HFF-Myc (cell line): ENCODE measurements around the gene PTPRJ.

Source experiments
- DNase-seq: peaks from one replicate; pipeline ENCODE4 v3.0.0-alpha.2; 2011; ENCODE audit warnings: low read depth; ENCODE audit errors: extremely low read depth
- H3K4me3 ChIP-seq: replicated peaks from 2 replicates; pipeline ENCODE4 v1.5.1; 2011; ENCODE audit warnings: low read depth, mild to moderate bottlenecking, control low read depth, low read length
- TF ChIP-seq, protein P1 (sequence below): IDR thresholded peaks from 2 replicates; pipeline ENCODE4 v1.5.1; 2012; ENCODE audit warnings: mild to moderate bottlenecking, low read depth, low read length, control low read depth; ENCODE audit errors: missing control alignments

The PTPRJ gene

DNA sequence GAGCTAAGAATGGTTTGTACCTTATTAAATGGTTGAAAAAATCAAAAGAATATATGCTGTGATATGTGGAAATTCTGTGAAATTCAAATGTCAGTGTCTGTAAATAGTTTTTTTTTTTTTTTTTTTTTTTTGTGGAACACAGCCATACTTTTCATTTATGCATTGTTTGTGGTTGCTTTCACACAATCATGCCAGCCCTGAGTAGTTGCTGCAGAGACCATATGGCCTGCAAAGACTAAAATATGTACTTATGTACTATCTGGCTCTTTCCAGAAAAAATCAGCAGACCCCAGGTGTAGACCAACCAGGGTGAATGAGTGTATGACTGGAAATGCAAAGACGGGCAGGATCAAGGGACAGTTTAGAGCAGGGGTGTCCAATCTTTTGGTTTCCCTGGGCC, 98.3 kb downstream of the PTPRJ start:
- TF ChIP-seq, protein P1, sequence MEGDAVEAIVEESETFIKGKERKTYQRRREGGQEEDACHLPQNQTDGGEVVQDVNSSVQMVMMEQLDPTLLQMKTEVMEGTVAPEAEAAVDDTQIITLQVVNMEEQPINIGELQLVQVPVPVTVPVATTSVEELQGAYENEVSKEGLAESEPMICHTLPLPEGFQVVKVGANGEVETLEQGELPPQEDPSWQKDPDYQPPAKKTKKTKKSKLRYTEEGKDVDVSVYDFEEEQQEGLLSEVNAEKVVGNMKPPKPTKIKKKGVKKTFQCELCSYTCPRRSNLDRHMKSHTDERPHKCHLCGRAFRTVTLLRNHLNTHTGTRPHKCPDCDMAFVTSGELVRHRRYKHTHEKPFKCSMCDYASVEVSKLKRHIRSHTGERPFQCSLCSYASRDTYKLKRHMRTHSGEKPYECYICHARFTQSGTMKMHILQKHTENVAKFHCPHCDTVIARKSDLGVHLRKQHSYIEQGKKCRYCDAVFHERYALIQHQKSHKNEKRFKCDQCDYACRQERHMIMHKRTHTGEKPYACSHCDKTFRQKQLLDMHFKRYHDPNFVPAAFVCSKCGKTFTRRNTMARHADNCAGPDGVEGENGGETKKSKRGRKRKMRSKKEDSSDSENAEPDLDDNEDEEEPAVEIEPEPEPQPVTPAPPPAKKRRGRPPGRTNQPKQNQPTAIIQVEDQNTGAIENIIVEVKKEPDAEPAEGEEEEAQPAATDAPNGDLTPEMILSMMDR: no peak
- DNase-seq: no peak
- no peak overlapping the region for H3K4me3 ChIP-seq

DNA sequence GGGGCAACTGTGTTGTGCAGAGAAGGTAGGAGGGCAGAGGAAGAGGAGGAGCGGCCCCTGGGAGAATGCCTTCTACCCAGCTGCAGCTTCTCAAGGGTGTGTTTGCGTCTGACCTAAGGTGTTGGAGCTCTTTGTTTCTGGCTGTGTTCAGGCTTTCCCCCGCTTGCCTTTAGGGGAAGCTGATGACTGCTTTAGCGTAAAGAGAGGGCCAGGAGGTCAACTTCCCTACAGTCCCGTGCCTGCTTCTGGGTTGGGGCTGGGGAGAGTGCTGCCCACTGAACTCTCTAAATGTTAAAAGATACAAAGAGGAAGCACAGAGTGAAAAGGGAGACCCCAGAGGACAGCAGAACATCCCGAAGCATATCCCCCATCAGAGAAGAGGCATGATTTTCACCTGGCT, 99.2 kb downstream of the PTPRJ start:
- no peak for DNase-seq
- TF ChIP-seq, protein P1: no peak

DNA sequence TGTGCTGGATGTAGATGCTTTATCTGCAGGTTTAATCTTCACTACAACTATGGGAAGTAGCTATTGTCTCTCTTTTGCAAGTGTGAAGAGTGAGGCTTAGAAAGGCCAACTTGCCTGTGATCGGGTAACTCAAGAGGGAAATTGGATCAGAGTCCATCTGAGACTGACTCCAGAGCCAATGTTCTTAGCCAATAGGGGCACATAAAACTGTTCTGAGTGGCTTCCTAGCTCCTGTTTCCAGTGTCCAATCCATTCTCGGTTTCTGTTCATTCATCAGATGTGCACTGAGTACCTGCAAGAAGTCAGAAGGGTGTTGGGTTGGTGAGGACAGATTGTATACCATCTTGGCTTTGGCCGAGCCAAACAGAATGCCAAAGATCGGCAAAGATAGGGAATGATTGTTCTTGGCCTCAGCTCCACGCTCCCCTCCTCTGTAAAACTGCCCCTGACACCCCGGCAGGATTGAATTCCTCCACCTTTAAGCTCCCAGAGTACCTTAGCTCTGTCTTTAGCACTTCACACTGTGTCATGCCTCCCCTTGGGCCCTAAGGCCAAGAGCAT, 100.0 kb downstream of the PTPRJ start:
- no peak for DNase-seq
- H3K4me3 ChIP-seq: no peak overlapping the region
- TF ChIP-seq, protein P1: no peak

More for the DNA sequence above, 99.2 kb downstream of the PTPRJ start:
- no peak overlapping the region for H3K4me3 ChIP-seq

DNA sequence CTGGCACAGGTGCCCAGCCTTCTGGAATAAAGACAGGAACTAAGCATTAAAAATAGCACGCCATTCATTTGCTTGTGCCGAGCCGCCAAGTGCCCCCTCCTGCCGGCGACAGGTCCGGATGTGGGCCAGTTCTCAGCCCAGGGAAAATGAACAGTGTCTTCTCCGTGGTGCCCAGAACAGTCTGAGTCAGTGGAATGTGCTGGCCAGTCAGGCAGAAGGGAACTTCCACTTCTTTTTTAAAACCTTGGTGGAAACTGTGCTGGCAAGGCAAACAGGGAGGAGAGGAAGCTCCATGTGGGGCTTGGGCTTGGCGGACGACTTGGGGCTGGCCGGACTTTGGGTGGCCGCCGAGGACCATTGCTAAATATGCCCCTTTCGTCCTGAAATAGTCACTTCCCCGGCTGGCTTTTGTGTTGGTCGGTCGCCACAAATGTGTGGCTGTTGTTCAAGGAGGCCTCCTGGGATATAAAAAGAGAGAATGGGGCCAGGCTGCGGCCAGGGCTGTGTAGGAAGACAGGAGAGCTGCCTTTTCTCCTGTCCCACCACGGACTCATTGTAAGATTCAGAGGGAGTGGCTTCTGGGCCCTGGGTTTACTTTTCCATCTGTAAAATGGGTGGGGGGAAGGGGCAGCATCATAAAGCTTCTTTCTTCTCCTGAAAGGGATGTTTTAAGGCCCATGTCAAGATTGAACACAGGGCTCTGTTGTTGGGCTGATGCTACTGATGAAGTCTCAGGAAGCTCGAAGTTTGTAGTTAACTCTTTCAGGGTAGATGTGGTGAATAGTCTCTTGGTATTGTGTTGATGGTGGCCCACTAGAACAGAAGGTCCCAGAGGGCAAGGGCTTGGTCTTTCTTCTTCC, 101.0 kb downstream of the PTPRJ start:
- TF ChIP-seq, protein P1: no peak
- DNase-seq: no peak
- H3K4me3 ChIP-seq: no peak overlapping the region

DNA sequence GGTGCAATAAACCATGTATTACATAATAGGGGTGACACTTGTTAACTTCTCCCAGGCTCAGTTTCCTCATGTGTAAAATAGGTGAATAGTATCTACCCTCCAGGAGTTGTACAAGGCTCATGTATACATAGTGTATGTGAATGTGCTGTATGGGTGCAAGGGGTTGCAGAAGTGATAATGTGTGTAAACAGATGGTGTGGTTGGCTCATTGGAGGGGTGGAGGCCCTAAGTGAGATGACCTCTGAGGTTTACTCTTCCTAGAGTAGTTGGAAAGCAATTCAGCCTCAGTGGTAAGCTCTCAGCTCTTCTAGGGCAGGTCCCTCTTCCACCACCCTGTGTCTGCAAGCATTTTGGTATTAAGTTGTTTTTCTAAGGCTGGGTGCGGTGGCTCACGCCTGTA, 102.4 kb downstream of the PTPRJ start:
- DNase-seq: no peak

DNA sequence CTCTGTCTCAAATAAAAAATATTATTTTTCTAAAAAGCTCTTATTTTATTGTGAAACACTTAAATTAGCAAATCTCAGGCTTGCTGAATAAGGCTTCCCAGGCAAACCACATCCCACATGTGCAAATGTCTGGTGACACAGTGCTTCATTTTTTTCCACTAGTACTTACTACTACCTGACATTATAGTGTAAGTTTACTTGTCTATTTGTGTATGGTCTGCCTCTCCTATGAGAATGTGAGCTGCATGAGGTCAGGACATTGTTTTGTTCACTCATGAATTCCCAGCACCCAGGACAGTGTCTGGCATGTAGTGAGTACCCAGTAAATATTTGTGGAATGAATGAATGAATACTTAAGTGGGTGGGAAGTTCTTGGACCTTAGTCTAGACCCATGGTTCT, 103.1 kb downstream of the PTPRJ start:
- TF ChIP-seq, protein P1: no peak
- no peak overlapping the region for H3K4me3 ChIP-seq
- DNase-seq: no peak

More for the DNA sequence above, 102.4 kb downstream of the PTPRJ start:
- H3K4me3 ChIP-seq: no peak overlapping the region
- TF ChIP-seq, protein P1: no peak
